Measurements from ENCODE around the gene ASAP2.

GRCh38 chr2:9232886-9233285 lies 26.3 kb downstream of the ASAP2 start:
- TF ChIP-seq RAD21 (conservative IDR thresholded peaks at IDR 0.05) (no peak), POLR2AphosphoS5 (IDR thresholded peaks at IDR 0.05) (no peak), EP300 (conservative IDR thresholded peaks at IDR 0.05; ENCODE audit: poor library complexity, severe bottlenecking) (no peak), REST (IDR thresholded peaks at IDR 0.05; ENCODE audit: borderline replicate concordance) (peak; percentile 69), CTCF (IDR thresholded peaks at IDR 0.05; ENCODE audit: poor library complexity, severe bottlenecking) (no peak)
